DMS153 treated with DMSO at 0.1 percent for 48 hours (cell line): ENCODE results near the gene PIK3R6.

Experiments used
- DNase-seq: peaks from one replicate; lab custom pipeline; 2025; ENCODE audit not compliant: unreplicated experiment; lab: John Stamatoyannopoulos, UW

PIK3R6 gene

GRCh38 chr17:8799570-8800212, 67.8 kb downstream of the PIK3R6 start:
- DNase-seq, result no peak

- DNase-seq, result no peak
These were observed 68.5 kb downstream of the PIK3R6 start, which contains the start of gene MFSD6L for GRCh38 chr17:8798846-8799569. Gene MFSD6L, minus strand, starts transcription at chr17:8799365. Its CDS starts 245 bp downstream, at chr17:8799120.

GRCh38 chr17:8798176-8798845, 69.2 kb downstream of the PIK3R6 start:
- no peak for DNase-seq

GRCh38 chr17:8797621-8798175, 69.8 kb downstream of the PIK3R6 start:
- DNase-seq, result no peak

GRCh38 chr17:8794636-8795035, 72.8 kb downstream of the PIK3R6 start:
- DNase-seq, result no peak

- DNase-seq, result no peak
These were observed 73.8 kb downstream of the PIK3R6 start for GRCh38 chr17:8793649-8794048.

- no peak for DNase-seq
These were observed 74.8 kb downstream of the PIK3R6 start for GRCh38 chr17:8792646-8793045.

GRCh38 chr17:8791910-8792270, 75.6 kb downstream of the PIK3R6 start:
- DNase-seq, result no peak

- DNase-seq, result no peak
These were observed 76.1 kb downstream of the PIK3R6 start for GRCh38 chr17:8791248-8791909.

- no peak for DNase-seq
These were observed 77.7 kb downstream of the PIK3R6 start for GRCh38 chr17:8789743-8790142.

- no peak for DNase-seq
These were observed 78.5 kb downstream of the PIK3R6 start for GRCh38 chr17:8788998-8789397.

GRCh38 chr17:8785547-8786413, 81.7 kb downstream of the PIK3R6 start:
- no peak for DNase-seq

- no peak for DNase-seq
These were observed 85.3 kb downstream of the PIK3R6 start for GRCh38 chr17:8782176-8782575.

- DNase-seq, result no peak
These were observed 85.7 kb downstream of the PIK3R6 start for GRCh38 chr17:8781776-8782175.

- no peak for DNase-seq
These were observed 90.6 kb downstream of the PIK3R6 start for GRCh38 chr17:8776881-8777280.

- no peak for DNase-seq
These were observed 91.2 kb downstream of the PIK3R6 start for GRCh38 chr17:8776248-8776647.

- DNase-seq, result no peak
These were observed 100.7 kb downstream of the PIK3R6 start for GRCh38 chr17:8766731-8767130.

GRCh38 chr17:8762012-8762411, 105.5 kb downstream of the PIK3R6 start:
- DNase-seq, result no peak

GRCh38 chr17:8758137-8758596, 109.3 kb downstream of the PIK3R6 start, which contains the start of gene SPDYE4:
Gene SPDYE4, minus strand, starts transcription at chr17:8758546. Its CDS starts 164 bp downstream, at chr17:8758382.
- no peak for DNase-seq

- no peak for DNase-seq
These were observed 110.3 kb downstream of the PIK3R6 start for GRCh38 chr17:8757189-8757588.
